Measurements from ENCODE around the gene DHH. TPM values are rescaled to one million over a fixed set of nuclear protein-coding genes. Genes with fewer than 3 reads are reported as not detected.
A peak's percentile ranks its signal among the peaks of the same experiment; 100 is the strongest.

The DHH gene
- total and polyA plus RNA-seq, 5 experiments from 2014 or later = 0.27 to 0.47 TPM; not detected in 3

DNA sequence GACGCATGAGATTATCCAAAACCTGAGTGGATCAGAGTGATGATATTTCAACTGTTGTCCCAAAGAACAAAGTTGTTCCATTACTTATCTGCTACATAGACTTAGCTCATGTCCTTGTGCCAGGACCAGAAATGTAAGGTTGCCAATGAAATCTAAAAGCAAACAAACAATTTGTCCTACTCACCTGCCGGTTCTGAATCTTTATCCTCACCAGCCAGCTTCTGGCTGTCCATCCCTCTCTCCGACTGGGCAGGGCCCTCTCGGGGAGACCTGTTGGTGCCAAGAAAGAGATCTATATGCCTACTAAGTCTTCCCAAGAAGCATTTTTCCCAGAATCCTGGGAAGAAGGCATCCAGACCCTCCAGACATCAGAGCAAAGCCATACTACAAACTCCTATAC lies 39.5 kb downstream of the DHH start:
- Mint-ChIP-seq H3K27ac (peak overlapping the region in 6 of 10 donors; percentile 40 to 82 (median 76)), H3K9me3 (no peaks in the 10 kb centered on the region), H3K4me3 (peak overlapping the region in 6 of 10 donors; percentile 2 to 63 (median 26)), H3K4me1 (peaks cover 50 to 74% (median 65%) of the 10 kb centered on the region in 4 donors), H3K36me3 (peaks cover 0 to 56% (median 12%) of the 10 kb centered on the region in 3 donors), H3K27me3 (no peaks in the 10 kb centered on the region)
- POLR2A ChIA-PET = interaction anchor here (2.0 kb wide), 1 partner anchor 15 kb away, joined by 7 read pairs; the partner anchor contains the start of gene RHEBL1
- ATAC-seq = no peak
- no peak for DNase-seq

DNA sequence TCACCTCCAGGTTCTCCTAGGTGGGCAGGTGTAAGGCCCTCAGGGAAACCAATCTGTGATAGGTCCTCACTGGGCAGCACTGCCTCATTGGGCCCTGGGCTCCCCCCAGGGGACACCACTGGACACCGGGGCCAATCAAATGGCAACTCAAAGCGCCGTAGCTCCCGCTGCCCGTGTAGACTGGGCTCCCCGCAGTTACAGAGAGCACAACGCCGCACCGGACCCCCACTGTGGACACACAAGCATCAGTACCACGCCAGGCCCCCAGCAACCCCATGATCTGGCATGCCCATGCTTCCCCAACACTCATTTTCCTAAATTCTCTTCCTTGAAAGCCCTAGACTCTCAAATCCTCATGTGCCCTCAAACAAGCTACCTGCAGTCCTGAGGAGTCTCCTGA lies 40.1 kb downstream of the DHH start:
- no peaks in the 10 kb centered on the region for H3K9me3 Mint-ChIP-seq
- no peak for DNase-seq
- no peak for ATAC-seq
- peaks cover 50 to 74% (median 65%) of the 10 kb centered on the region in 4 donors for H3K4me1 Mint-ChIP-seq
- no peaks in the 10 kb centered on the region for H3K27me3 Mint-ChIP-seq
- peak overlapping the region in 2 of 10 donors; percentile 2 to 6 for H3K4me3 Mint-ChIP-seq
- POLR2A ChIA-PET = interaction anchor here (2.0 kb wide), 1 partner anchor 15 kb away, joined by 7 read pairs; the partner anchor contains the start of gene RHEBL1
- peak overlapping the region in 2 of 10 donors; percentile 63 to 79 for H3K27ac Mint-ChIP-seq
- H3K36me3 Mint-ChIP-seq = peaks cover 0 to 62% (median 12%) of the 10 kb centered on the region in 3 donors

DNA sequence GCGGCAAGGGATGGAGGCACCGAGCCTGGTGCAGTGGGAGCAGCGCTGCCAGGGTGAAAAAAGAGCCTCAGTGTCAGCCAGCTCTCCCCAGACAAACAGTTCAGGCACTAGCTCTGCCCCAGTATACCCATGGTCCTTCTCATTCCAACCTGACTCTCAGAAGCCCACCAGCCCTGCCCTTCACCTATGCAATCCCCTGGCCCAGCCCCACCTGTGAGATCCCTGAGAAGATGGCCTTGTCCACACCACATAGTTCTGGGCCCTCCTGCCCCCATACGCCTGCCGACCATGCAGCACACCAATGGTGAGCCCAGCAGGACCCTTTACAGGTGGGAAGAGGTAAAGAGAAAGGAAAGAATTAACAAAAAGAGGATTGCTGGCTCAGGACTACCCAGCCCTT lies 40.5 kb downstream of the DHH start:
- Mint-ChIP-seq H3K27me3 (no peaks in the 10 kb centered on the region), H3K4me1 (peaks cover 47 to 70% (median 61%) of the 10 kb centered on the region in 4 donors), H3K4me3 (no peak overlapping the region), H3K27ac (peak overlapping the region in 3 of 10 donors; percentile 60 to 82 (median 74)), H3K9me3 (no peaks in the 10 kb centered on the region), H3K36me3 (peaks cover 0 to 65% (median 12%) of the 10 kb centered on the region in 3 donors)
- ATAC-seq (no peak), DNase-seq (no peak)
- POLR2A ChIA-PET = interaction anchor here (1.0 kb wide), 1 partner anchor 20 kb away, joined by 3 read pairs; no protein-coding TSS in a partner anchor

DNA sequence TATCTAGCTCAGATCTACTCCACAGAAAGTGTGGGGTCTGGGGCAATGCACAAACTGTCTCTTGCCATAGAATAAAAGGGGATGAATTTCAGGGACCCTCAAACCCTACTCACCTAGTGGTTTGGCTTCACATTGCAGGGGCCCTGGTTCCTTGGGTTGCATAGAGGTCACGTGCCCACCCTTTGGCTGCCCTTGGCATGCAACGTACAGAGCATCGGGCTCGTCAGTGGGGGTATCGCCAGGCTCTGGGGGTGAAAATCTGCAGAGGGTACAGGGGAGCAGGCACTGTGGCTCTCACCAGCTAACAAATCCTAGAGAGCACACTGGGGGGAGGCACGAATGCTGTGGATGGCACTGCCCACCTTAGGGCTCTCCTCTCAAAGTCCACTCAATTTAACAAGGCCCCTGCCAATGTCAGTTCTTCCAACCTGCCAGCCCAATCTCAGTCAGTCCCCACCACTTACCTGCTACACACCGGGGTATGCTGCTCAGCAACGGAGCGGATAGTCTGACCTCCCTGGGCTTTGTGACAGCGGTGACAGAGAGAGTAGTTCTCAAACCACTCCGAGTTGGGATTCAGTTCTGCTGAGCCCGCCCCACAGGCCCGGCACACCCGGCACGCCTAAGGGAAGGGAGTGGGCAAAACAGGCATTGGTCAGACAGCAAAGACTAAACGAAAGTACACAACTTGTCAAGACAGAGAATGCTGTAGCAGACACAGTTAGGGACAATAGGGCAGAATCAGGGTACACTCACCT lies 42.0 kb downstream of the DHH start:
- ATAC-seq (no peak), DNase-seq (no peak)
- no peak overlapping the region for H3K4me3 Mint-ChIP-seq
- peaks cover 39 to 55% (median 47%) of the 10 kb centered on the region in 4 donors for H3K4me1 Mint-ChIP-seq
- H3K27ac Mint-ChIP-seq = peak overlapping the region in 1 of 10 donors; percentile 79
- H3K9me3 Mint-ChIP-seq = no peaks in the 10 kb centered on the region
- peaks cover 0 to 80% (median 21%) of the 10 kb centered on the region in 3 donors for H3K36me3 Mint-ChIP-seq
- no peaks in the 10 kb centered on the region for H3K27me3 Mint-ChIP-seq
- POLR2A ChIA-PET = no interaction called here

DNA sequence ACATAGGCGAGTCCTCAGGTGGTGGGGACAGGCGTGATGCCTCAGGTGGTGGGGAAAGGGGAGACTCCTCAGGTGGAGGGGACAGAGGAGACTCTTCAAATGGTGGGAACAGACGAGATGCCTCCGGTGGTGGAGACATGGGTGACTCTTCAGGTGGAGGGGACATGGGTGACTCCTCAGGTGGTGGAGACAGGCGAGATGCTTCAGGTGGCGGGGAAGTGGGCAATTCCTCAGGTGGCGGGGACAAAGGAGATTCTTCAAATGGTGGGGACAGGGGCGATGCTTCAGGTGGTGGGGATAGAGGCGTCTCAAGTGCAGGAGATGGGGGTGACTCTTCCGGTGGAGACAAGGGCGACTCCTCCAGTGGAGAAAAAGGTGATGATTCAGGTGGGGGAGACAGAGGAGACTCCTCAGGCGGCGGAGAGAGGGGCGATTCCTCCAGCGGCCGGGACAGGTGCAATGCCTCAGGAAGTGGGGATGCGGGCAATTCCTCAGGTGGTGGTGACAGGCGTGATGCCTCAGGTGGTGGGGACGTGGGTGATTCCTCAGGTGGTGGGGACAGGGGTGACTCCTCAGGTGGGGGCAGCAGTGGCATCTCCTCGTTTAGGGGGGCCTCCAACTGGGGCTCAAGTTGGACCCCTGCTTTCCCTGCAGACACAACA lies 42.7 kb downstream of the DHH start:
- Mint-ChIP-seq H3K4me3 (no peak overlapping the region), H3K27me3 (no peaks in the 10 kb centered on the region), H3K36me3 (peaks cover 0 to 87% (median 22%) of the 10 kb centered on the region in 3 donors), H3K27ac (peak overlapping the region in 3 of 10 donors; percentile 35 to 79 (median 69)), H3K4me1 (peaks cover 32 to 48% (median 40%) of the 10 kb centered on the region in 4 donors), H3K9me3 (no peaks in the 10 kb centered on the region)
- ATAC-seq = no peak
- DNase-seq = peak in 1 of 10 donors; percentile 55
- POLR2A ChIA-PET = no interaction called here

GRCh38 chr12:49051373-49051764 lies 43.2 kb downstream of the DHH start:
- H3K9me3 Mint-ChIP-seq = no peaks in the 10 kb centered on the region
- H3K36me3 Mint-ChIP-seq = peaks cover 0 to 92% (median 22%) of the 10 kb centered on the region in 3 donors
- ATAC-seq (no peak), DNase-seq (peak in 1 of 10 donors; percentile 56)
- H3K27ac Mint-ChIP-seq = peak overlapping the region in 1 of 10 donors; percentile 79
- peaks cover 27 to 42% (median 34%) of the 10 kb centered on the region in 4 donors for H3K4me1 Mint-ChIP-seq
- POLR2A ChIA-PET = no interaction called here
- no peak overlapping the region for H3K4me3 Mint-ChIP-seq
- no peaks in the 10 kb centered on the region for H3K27me3 Mint-ChIP-seq

DNA sequence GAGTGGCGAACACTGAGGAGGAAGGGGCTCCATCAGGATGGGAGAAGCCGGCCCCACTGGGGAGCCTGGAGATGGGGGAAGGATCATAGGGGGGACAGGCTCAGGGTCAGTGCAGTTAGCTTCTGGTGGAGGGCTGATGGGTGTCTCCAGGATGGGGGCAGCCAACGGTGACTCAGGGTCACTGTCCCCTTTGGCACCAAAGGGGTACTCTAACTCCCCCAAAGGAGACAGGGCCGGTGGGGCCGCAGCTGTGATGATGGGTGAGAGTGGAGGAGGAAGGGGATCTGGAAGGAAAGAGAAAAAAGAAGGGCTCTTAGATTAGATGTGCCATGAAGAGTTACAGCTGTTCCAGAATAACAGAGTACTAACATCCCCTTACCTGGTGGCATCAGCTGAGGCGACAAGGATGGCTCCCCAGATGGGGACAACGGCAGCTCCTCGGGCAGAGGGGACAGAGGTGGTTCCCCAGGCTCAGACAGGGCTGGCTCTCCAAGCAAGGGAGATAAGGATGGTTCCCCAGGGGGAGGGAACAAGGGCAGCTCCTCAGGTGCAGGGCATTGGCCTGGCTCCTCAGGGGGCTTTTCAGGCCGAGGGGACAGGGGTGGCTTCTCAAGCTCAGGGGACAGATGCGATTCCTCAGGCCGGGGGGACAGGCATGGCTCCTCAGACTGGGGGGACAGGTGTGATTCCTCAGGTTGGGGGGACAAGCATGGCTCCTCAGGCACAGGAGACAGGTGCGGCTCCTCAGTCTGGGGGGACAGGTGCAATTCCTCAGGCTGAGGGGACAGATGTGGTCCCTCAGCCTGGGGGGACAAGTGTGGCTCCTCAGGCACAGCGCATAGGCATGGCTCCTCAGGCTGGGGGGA lies 43.9 kb downstream of the DHH start:
- POLR2A ChIA-PET = interaction anchor here (1.4 kb wide), 1 partner anchor 9 kb away, joined by 3 read pairs; no protein-coding TSS in a partner anchor

DNA sequence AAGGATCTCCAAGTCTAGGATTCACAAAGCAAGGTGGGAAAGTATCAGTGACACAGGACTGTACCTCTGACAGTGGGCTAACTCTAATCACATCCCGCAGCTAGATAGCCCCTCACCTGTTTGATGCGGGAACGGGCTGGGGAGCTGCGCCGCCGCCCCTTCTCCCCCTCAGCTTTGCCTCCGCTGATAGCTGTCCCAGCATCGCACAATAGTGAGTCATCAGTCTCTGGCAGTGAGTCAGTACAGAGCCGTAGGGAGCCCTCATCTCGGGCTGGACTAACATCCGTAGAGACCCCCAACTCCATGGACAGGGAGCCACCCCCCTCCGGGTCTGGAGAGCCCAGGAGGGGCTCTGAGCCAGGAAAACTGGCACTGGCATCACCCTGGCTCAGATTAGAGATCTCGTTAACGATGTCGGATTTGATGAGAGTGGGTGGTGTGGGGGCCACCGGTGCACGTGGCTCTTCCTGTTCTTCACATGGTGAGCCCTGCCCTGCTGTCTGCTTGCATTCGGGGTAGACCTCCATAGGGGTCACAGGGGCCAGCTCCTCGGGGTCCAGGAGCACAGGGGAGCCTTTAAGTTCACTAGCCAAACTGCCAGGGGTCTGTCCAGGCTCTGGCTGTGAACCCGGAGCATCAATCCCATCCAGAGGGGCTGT lies 44.9 kb downstream of the DHH start:
- ATAC-seq = no peak
- no peaks in the 10 kb centered on the region for H3K27me3 Mint-ChIP-seq
- no peaks in the 10 kb centered on the region for H3K9me3 Mint-ChIP-seq
- H3K4me1 Mint-ChIP-seq = peaks cover 10 to 26% (median 18%) of the 10 kb centered on the region in 4 donors
- peak overlapping the region in 1 of 10 donors; percentile 71 for H3K27ac Mint-ChIP-seq
- H3K36me3 Mint-ChIP-seq = peaks cover 0 to 98% (median 19%) of the 10 kb centered on the region in 3 donors
- POLR2A ChIA-PET = interaction anchor here (1.4 kb wide), 1 partner anchor 10 kb away, joined by 3 read pairs; no protein-coding TSS in a partner anchor
- no peak for DNase-seq
- no peak overlapping the region for H3K4me3 Mint-ChIP-seq

More for the DNA sequence above, 43.9 kb downstream of the DHH start:
- Mint-ChIP-seq H3K27me3 (no peaks in the 10 kb centered on the region), H3K4me1 (peaks cover 20 to 36% (median 28%) of the 10 kb centered on the region in 4 donors), H3K4me3 (no peak overlapping the region), H3K36me3 (peaks cover 0 to 96% (median 21%) of the 10 kb centered on the region in 3 donors), H3K27ac (peak overlapping the region in 3 of 10 donors; percentile 34 to 78 (median 71)), H3K9me3 (no peaks in the 10 kb centered on the region)
- no peak for ATAC-seq
- DNase-seq = peak in 1 of 10 donors; percentile 62

GRCh38 chr12:49048953-49049352 lies 45.6 kb downstream of the DHH start:
- POLR2A ChIA-PET = interaction anchor here (1.4 kb wide), 1 partner anchor 11 kb away, joined by 3 read pairs; no protein-coding TSS in a partner anchor
- no peak for ATAC-seq

GRCh38 chr12:49046129-49046895 lies 48.3 kb downstream of the DHH start:
- POLR2A ChIA-PET = interaction anchor here (0.5 kb wide), 1 partner anchor 191 kb away, joined by 3 read pairs; no protein-coding TSS in a partner anchor
- ATAC-seq (no peak), DNase-seq (no peak)
- Mint-ChIP-seq H3K27ac (no peak overlapping the region), H3K4me1 (peaks cover 3 to 17% (median 9%) of the 10 kb centered on the region in 4 donors), H3K4me3 (no peak overlapping the region), H3K36me3 (peaks cover 0 to 98% (median 16%) of the 10 kb centered on the region in 3 donors), H3K27me3 (no peaks in the 10 kb centered on the region), H3K9me3 (no peaks in the 10 kb centered on the region)

More at GRCh38 chr12:49048953-49049352, 45.6 kb downstream of the DHH start:
- no peaks in the 10 kb centered on the region for H3K27me3 Mint-ChIP-seq
- H3K27ac Mint-ChIP-seq = peak overlapping the region in 2 of 10 donors; percentile 11 to 27
- DNase-seq = no peak
- peaks cover 7 to 27% (median 15%) of the 10 kb centered on the region in 4 donors for H3K4me1 Mint-ChIP-seq
- H3K4me3 Mint-ChIP-seq = no peak overlapping the region
- peaks cover 0 to 98% (median 20%) of the 10 kb centered on the region in 3 donors for H3K36me3 Mint-ChIP-seq
- no peaks in the 10 kb centered on the region for H3K9me3 Mint-ChIP-seq

- Mint-ChIP-seq H3K27me3 (no peaks in the 10 kb centered on the region), H3K4me3 (no peak overlapping the region), H3K27ac (peak overlapping the region in 2 of 10 donors; percentile 75 to 89), H3K36me3 (peaks cover 0 to 98% (median 16%) of the 10 kb centered on the region in 3 donors), H3K9me3 (no peaks in the 10 kb centered on the region), H3K4me1 (peaks cover 3 to 13% (median 7%) of the 10 kb centered on the region in 4 donors)
- POLR2A ChIA-PET = interaction anchor here (1.4 kb wide), 1 partner anchor 15 kb away, joined by 6 read pairs; no protein-coding TSS in a partner anchor
- ATAC-seq (no peak), DNase-seq (no peak)
Measured at GRCh38 chr12:49044660-49045059, 49.9 kb downstream of the DHH start.
